Measurements from ENCODE around the gene CLCA2. TPM values are rescaled to one million over a fixed set of nuclear protein-coding genes. Genes with fewer than 3 reads are reported as not detected.

Gene CLCA2
- total RNA-seq, 1 experiment from 2014 or later, result 0.08 TPM

DNA sequence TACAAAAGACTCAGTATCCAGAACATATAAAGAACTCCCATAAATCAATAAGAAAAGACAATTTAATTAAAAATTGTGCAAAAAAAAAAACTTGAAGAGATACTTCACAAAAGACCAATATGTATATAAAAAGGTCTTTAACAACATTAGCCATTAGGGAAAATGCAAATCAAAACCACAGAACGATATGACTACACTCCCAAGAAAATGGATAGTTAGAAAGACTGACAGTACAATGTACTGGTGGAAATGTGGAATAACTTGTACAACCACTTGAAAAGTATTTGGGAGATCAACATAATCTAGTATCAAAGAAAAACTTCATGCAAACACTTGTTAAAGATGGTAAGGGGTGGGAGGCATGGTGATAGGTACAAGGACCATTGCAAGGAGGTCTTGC, 40.8 kb downstream of the CLCA2 start:
- no peak for DNase-seq (ENCODE audit: low read depth, low spot score)
- in situ Hi-C loops (cut with HindIII; ENCODE audit: low pct_unique_long_range_greater_than_20kb, low sequenced_read_pairs), result no loop called here

DNA sequence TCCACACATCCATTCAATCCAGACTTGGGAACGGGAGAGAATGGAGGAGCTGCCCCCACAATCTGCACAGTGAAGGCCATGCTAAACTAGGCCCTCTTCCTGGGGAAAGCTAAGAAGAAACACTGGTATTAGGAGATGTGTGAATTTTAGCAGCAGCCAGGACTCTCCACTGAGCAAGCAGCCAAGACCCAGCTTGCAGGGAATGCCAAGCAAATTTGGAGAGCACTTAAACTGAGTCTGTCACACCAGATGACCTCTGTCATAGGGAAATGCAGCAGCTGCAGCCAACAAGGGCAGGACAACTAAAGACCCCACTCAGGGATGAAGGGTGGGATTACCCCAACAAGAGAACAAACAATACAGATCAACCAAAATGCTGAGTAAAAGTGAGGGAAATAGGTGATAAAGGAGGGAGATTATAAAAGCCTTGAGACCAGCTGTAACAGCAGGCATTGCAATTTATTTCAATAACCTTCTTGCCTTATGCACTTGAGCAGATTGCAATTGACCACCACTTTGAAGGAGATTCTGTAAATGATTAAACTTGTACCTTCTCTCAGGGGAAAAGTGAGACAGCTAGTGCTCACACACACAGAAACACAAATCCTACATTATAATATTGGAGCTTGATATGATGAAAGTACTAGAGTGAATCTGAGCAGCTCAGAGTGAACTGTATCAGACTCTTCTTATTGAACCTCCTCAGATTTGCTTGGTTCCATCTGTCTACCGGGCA, 42.3 kb downstream of the CLCA2 start:
- no peak for DNase-seq (ENCODE audit: low read depth, low spot score)
- in situ Hi-C loops (cut with HindIII; ENCODE audit: low pct_unique_long_range_greater_than_20kb, low sequenced_read_pairs), result no loop called here

- DNase-seq (ENCODE audit: low read depth, low spot score), result no peak
- in situ Hi-C loops (cut with HindIII; ENCODE audit: low pct_unique_long_range_greater_than_20kb, low sequenced_read_pairs), result no loop called here
Observed at GRCh38 chr1:86466986-86467385, 43.0 kb downstream of the CLCA2 start.

DNA sequence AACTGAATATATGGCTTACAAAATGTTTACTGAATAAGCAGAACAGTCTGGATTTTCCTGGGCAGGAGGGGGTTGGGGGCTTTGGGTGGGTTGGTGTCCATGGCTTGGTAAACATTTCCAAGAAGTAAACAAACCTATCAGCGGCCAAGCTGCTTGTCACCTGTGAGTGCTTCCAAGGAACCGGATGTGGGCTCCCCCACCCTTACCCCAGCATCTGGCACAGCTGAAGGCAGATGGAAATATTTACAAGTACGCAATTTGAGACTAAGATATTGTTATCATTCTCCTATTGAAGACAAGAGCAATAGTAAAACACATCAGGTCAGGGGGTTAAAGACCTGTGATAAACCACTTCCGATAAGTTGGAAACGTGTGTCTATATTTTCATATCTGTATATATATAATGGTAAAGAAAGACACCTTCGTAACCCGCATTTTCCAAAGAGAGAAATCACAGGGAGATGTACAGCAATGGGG, 44.6 kb downstream of the CLCA2 start, which contains the start of gene CLCA1:
CLCA1 (plus strand) TSS at position 427 of the 477 bp plus-strand sequence; CDS start at position 472, 45 bp downstream.
- DNase-seq (ENCODE audit: low read depth, low spot score), result no peak
- in situ Hi-C loops (cut with HindIII; ENCODE audit: low pct_unique_long_range_greater_than_20kb, low sequenced_read_pairs), result no loop called here

GRCh38 chr1:86470859-86471258, 46.9 kb downstream of the CLCA2 start:
- in situ Hi-C loops (cut with HindIII; ENCODE audit: low pct_unique_long_range_greater_than_20kb, low sequenced_read_pairs), result no loop called here
- DNase-seq (ENCODE audit: low read depth, low spot score), result no peak

DNA sequence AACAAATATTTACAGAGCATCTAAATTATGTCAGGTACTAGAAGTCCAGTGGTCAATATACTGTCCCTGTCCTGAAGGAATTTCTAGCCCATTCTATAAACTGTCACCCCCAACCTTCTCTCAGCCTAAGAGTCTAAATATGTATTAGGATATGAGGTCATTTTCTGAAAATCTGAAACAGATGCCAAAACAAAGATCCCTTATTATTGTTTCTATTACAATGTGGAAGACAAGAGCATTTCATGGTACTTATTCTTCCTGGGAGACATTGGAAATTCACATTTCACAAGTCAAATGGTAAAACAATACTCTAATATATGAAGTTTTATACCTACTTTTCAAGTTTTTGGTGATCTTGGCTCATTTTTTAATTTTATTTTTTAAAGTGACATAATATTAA, 47.3 kb downstream of the CLCA2 start:
- in situ Hi-C loops (cut with HindIII; ENCODE audit: low pct_unique_long_range_greater_than_20kb, low sequenced_read_pairs), result no loop called here
- DNase-seq (ENCODE audit: low read depth, low spot score), result no peak

DNA sequence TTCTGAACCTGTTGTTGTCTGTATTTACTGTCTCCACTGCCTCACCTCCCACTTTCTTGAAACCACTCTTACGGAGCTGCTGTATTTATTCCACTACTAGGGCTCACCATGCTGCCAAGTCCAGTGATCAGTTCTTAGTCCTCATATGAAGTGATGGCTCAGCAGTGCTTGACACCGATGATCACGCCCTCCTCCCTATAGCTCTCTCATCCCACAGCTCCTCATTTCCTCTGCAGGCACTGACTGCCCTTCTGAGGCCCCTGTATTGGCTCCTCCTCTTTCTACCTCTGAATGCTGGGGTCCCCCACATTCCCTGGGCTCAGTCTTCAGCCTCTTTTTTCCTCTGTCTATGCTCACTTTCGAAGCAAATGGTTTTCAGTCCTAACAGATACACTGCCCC, 48.2 kb downstream of the CLCA2 start:
- in situ Hi-C loops (cut with HindIII; ENCODE audit: low pct_unique_long_range_greater_than_20kb, low sequenced_read_pairs), result no loop called here

DNA sequence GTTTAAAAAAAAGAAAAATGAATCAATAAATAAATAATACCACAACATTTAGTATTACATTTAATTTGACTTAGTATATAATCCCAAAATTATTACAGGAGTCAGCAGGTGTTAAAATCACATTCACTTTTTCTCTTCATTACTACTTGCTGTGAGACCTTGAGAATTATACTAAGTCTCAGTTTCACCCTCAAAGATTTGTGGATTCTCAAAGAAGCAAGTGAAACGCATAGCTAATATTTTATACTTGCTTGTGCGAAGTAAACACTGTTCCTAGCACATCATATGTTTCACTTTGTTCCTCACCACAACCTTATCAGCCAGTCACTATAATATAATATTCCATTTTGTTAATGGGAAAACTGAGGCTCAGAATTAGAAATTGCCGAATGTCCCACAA, 48.8 kb downstream of the CLCA2 start:
- DNase-seq (ENCODE audit: low read depth, low spot score), result no peak
- in situ Hi-C loops (cut with HindIII; ENCODE audit: low pct_unique_long_range_greater_than_20kb, low sequenced_read_pairs), result no loop called here

More for the DNA sequence above, 48.2 kb downstream of the CLCA2 start:
- no peak for DNase-seq (ENCODE audit: low read depth, low spot score)

- in situ Hi-C loops (cut with HindIII; ENCODE audit: low pct_unique_long_range_greater_than_20kb, low sequenced_read_pairs), result no loop called here
- no peak for DNase-seq (ENCODE audit: low read depth, low spot score)
Observed at GRCh38 chr1:86477256-86477655, 53.3 kb downstream of the CLCA2 start.

DNA sequence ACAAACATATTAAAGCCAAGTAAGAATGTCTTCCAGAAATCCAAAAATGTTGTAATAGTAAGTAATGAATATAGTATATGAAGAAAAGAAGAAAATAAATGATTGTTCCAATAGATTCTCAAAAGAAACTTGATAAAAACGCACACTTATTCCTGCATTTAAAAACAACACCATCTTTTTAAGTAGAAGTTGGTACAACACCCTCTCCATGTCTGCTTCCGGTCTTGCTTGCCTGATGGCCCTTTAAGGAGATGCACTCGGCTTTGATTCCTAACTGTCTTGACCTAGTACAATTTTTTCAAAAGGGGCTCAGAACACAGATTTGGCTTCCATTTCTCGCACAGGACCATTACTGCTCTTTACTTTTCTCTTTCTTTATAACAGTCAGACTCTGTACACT, 53.7 kb downstream of the CLCA2 start:
- no peak for DNase-seq (ENCODE audit: low read depth, low spot score)
- in situ Hi-C loops (cut with HindIII; ENCODE audit: low pct_unique_long_range_greater_than_20kb, low sequenced_read_pairs), result no loop called here

DNA sequence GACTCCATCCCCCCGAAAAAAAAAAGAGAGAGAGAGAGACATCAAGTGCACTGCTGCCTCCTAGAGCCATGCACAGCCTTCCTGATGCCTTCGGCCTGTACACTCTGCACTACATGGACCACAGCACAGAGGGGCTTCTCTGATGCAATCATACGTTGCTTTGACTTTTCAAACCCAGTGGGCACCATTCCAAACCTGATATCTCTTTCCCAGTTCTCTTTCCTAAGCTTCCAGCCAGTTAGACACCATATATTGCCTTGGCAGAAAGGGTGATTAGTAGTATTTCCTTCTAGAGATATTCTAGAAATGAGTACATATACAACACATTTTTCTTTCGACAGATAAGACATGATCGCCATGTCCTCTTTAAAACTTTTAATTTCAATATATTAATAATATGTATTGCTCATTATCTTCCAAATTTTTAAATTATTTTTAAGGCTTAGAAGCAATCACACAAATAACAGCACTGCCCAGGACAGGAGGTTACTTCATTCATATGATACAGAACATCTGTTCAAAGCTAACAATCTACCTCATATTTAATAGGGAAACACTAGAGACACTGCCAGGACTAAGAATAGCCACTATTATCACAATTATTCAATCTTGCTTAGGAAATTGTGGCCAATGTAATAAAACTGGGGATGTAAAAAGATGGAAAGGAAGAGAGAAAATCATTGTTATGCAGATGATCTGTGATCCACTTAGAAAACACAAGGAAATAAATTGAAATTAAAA, 54.6 kb downstream of the CLCA2 start:
- in situ Hi-C loops (cut with HindIII; ENCODE audit: low pct_unique_long_range_greater_than_20kb, low sequenced_read_pairs), result no loop called here

DNA sequence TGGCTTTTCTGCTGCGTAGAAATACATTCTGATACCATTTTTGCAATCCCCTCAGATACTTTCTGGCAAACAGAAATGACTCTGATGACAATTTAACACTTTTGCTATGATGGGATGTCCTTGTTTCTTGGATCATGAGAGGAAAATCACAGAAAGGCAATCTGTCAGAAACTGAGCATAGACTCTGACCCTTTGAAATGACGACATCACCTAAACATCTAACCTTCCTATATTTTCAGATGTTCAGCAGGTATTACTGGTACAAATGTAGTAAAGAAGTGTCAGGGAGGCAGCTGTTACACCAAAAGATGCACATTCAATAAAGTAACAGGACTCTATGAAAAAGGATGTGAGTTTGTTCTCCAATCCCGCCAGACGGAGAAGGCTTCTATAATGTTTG, 58.0 kb downstream of the CLCA2 start:
- in situ Hi-C loops (cut with HindIII; ENCODE audit: low pct_unique_long_range_greater_than_20kb, low sequenced_read_pairs), result no loop called here
- no peak for DNase-seq (ENCODE audit: low read depth, low spot score)

More for the DNA sequence above, 54.6 kb downstream of the CLCA2 start:
- DNase-seq (ENCODE audit: low read depth, low spot score), result no peak

GRCh38 chr1:86487131-86487810, 63.3 kb downstream of the CLCA2 start:
- in situ Hi-C loops (cut with HindIII; ENCODE audit: low pct_unique_long_range_greater_than_20kb, low sequenced_read_pairs), result no loop called here

GRCh38 chr1:86487811-86488141, 63.8 kb downstream of the CLCA2 start:
- no peak for DNase-seq (ENCODE audit: low read depth, low spot score)
- in situ Hi-C loops (cut with HindIII; ENCODE audit: low pct_unique_long_range_greater_than_20kb, low sequenced_read_pairs), result no loop called here

More at GRCh38 chr1:86487131-86487810, 63.3 kb downstream of the CLCA2 start:
- DNase-seq (ENCODE audit: low read depth, low spot score), result peak; percentile 74

GRCh38 chr1:86489242-86489878, 65.4 kb downstream of the CLCA2 start:
- DNase-seq (ENCODE audit: low read depth, low spot score), result no peak
- in situ Hi-C loops (cut with HindIII; ENCODE audit: low pct_unique_long_range_greater_than_20kb, low sequenced_read_pairs), result no loop called here

DNA sequence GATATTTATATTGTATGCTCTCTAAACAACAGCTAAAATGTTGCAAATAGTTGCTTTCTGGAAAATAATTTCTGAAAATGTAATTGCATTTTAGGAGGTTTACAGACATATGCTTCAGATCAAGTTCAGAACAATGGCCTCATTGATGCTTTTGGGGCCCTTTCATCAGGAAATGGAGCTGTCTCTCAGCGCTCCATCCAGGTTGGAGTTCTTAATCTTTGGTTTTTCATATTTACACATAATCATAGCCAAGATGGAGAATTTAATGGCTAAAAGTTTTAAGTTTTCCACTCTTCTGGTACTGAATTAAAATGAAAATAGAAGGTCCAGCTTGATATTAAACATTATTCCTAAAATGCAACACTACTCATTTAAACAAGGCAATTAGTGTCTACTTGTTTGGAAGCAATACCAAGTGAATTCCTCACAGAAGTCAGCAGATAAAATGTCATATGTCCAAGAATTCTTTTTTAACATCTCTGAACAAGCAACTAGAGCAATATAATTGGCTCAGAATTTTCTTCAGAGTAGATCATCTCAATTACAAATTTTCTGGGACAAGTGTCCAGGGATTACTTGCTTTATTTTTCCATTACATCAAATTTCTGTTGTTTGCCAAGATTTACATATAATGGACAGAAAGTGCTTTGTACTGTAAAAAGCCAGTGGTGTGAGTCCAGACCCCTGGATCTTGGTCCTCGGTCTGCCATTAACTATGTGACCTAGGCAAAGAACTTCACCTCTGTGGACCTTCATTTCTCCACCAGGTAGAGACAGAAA, 67.4 kb downstream of the CLCA2 start:
- in situ Hi-C loops (cut with HindIII; ENCODE audit: low pct_unique_long_range_greater_than_20kb, low sequenced_read_pairs), result no loop called here
- DNase-seq (ENCODE audit: low read depth, low spot score), result no peak

DNA sequence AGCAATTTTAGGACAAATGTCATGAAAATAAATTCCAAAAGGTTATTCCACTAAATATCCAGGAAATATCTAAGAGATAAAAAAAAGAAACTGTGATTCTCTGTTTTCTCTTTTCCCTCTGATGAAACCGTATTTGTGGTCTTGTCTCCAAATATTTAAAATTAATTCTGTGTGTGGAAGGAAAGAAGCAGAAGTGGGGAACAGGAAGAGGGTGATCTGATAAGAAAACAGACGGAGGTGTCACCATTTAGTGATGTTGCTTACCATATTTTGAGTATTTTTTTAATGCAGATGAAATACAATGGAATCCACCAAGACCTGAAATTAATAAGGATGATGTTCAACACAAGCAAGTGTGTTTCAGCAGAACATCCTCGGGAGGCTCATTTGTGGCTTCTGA, 74.3 kb downstream of the CLCA2 start:
- DNase-seq (ENCODE audit: low read depth, low spot score), result no peak
- in situ Hi-C loops (cut with HindIII; ENCODE audit: low pct_unique_long_range_greater_than_20kb, low sequenced_read_pairs), result no loop called here

All from SK-MEL-5 (cell line).